Fibroblast of skin of right quadriceps (primary cell): ENCODE results near the gene COL18A1.

Source experiments
- DNase-seq: peaks from one replicate; pipeline ENCODE4 v3.0.0-alpha.2; 2013

COL18A1 gene

GRCh38 chr21:45457161-45457831 lies 52.3 kb downstream of the COL18A1 start:
- DNase-seq, result no peak

DNA sequence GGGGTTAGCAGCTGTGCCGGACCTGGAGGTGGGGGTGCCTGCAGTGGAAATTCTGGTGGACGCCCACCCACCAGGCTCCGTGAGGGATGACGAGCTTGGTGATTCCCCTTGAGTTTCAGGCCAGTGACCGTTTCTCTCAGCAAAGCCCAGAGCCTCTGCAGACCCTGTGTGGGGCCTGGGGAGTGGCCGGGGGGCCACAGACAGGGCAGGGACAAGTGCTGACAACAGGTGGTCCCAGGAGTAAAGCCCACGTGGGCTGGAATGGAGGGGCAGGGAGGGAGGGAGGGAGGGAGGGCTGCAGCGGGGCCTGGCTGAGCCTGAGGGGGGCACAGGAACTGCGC lies 52.8 kb downstream of the COL18A1 start:
- DNase-seq, result no peak

- DNase-seq, result no peak
Observed at GRCh38 chr21:45458281-45459170, 53.6 kb downstream of the COL18A1 start.

- DNase-seq, result no peak
Observed at GRCh38 chr21:45459171-45460010, 54.4 kb downstream of the COL18A1 start.

- DNase-seq, result no peak
Observed at GRCh38 chr21:45460011-45460565, 55.1 kb downstream of the COL18A1 start.

- peak; percentile 88 for DNase-seq
Observed at GRCh38 chr21:45460611-45461368, 55.8 kb downstream of the COL18A1 start.

DNA sequence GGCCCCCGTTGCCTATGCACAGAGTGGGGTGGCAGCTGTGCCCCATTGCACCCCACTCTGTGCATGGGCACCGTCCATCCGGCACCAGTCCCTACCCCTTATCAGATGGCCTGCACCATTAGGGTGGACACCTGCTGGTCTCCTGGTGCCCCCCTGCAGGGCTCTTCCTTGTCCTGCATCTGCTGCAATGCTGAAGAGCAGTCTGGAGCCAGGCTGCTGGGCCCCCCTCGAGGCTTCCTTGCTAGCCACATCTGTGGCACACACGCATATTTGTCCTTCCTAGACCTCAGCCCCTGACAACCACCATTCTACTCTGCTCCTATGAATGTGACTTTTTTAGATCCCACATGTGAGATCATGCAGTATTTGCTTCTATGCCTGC lies 56.4 kb downstream of the COL18A1 start:
- DNase-seq, result no peak

DNA sequence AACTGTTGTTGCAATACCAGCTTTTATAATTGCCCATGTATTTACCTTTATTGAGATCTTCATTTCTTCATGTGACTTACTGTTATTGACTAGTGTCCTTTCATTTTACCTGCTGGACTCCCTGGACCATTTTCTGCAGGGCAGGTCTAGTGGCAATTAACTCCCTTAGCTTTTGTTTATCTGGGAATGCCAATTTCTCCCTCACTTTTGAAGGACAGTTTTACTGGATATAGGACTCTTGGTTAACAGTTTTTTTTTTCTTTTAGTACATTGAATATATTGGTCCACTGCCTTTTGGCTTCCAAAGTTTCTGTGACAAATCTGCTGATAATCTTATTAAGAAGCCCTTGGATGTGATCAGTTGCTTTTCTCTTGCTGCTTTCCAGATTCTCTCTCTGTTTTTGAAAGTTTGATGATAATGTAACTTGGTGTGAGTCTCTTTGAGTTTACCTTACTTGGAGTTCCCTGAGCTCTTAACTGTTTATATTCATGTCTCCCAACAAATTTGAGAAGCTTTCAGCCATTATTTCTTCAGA lies 56.9 kb downstream of the COL18A1 start:
- no peak for DNase-seq

DNA sequence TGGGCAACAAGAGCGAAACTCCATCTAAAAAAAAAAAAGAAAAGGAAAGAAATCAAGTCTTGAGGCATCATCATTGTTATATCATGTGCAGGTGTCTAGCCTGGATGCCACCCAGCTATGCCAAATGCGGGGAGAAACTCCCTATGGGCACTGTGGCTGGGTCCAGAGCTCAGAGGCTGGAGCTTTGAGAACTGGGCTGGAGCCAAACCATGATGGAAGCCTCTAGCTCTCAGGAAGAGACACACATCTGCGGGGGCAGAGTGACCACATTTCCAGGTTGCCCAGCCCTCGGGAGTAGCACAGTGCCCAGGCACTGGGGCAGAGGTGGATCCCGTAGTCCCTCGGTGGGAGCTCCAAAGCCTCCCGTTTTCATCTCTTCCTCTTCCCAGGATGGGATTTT lies 58.9 kb downstream of the COL18A1 start:
- no peak for DNase-seq

DNA sequence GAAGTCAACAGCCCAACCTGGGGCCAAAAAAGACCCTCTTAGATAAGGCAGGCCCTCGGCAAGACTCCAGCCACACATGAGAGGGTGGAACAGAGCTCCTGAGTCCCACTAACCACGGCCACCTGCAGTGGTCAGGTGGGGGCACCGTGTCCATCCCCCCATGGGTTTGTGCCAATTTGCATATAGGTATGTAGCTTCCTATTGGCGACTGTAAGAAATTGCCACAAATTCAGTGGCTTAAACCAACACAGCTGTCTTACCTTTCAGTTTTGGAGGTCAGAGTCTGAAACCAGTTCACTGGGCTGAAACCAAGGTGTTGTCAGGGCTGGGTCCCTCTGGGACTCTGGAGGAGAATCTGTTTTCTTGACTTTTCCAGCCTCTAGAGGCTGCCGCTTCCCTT lies 59.3 kb downstream of the COL18A1 start:
- DNase-seq, result no peak

DNA sequence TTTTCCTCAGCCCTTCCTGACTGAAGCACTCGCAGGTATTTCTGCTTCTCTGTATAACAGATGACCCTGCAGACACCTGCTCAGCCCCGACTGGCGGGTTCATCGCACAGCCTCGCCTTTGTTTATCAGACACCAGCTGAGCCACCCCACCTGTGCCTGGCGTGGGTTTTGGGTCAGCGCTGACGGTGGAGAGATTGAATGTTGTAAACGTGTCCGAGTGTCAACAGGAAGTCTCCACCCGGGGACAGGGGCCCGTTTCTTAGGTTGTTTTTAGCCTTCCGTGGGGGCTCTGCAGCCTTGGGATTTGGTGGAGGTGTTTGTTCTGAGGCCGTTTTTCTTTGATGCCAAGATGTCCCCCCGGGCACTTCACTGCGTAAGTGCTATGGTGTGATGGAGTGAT lies 60.1 kb downstream of the COL18A1 start:
- DNase-seq, result no peak

DNA sequence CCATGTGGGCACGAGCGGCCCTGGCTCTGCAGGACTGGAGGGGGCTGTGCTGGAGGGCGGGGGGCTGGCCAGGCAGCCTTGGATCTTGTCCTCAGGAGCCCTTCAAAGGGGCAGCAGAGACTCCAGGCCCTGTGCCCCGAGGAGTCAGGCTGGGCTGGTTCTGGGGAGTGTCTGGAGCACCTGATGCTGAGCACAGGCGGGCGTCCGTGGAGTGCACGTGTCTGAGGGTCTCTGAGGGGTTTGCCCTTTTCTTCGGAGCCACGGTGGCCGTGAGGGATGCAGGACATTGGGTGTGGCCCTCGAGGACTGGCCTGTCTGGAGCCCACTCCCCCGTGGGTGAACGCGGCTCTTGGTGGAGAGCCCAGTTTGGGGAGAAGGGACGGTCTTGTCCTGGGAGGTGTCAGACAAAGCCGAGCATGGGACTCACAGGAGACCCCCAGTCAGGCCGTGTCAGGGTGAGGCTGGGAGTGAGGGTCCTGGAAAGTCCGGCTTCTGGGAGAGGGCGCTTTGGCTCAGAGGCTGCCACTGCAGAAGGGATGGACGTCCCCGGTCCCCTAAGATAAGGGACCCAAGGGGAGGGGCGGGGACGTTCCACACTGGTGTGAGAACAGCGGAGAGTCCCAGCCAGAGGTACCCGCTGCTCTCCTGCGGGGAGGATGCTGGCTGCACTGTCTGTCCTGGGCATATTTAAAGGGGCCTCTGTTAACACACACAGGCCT lies 60.8 kb downstream of the COL18A1 start:
- no peak for DNase-seq

GRCh38 chr21:45466330-45467220 lies 61.6 kb downstream of the COL18A1 start:
- DNase-seq, result no peak

DNA sequence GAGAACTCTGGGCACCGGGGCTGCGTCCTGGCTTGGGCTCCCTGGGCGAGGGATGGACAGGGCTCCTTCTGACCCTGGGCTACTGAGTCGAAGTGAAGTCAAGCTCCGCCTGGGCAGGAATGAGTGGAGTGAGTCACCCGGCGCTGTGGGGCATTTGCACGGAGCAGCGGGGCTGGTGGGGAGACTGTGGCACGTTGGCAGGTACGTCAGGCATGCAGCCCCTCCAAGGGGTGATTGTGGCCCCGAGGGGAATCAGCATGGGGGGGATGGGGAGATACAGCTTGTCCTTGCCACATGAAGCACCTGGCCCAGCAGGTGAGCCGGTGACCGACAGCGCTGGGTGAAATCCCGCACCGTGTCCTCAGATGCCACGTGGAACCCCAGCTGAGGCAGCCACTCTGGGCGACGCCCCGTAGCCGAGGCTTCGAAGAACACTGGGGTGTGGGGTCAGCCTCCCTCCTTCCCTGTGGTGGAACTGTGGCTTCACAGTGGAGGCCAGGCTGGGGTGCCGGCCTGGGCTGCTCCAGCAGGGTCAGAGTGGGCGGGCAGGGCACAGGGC lies 62.3 kb downstream of the COL18A1 start:
- DNase-seq, result no peak

GRCh38 chr21:45468051-45468970 lies 63.3 kb downstream of the COL18A1 start:
- DNase-seq, result no peak

GRCh38 chr21:45468971-45469272 lies 64.0 kb downstream of the COL18A1 start:
- no peak for DNase-seq

- DNase-seq, result no peak
Observed at GRCh38 chr21:45469273-45470086, 64.5 kb downstream of the COL18A1 start.

DNA sequence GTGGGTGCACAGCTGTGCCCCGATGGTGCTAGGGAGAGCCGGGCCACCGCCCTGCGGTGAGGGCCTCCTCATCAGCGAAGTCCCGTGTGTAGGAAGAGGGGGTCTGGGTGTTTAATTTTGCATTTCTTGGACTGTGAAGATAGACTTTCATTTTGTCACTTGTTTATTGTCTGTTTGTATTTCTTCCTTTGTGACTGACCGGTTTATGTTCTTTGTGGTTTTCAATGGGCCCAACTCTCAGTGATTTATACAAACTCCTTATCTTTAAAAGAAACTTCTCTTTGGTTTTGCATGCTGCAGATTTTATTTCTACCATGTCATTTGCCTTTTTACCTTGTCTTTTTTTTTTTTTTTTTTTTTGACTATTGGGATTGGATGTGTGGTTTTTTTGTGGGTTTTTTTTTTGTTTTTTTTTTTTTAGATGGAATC lies 65.1 kb downstream of the COL18A1 start:
- peak; percentile 57 for DNase-seq
